Bone marrow (tissue), 2 donors: ENCODE measurements around the gene TCF4.

Experiments
- DNase-seq, 2 donors: peaks; one replicate each; lab custom pipeline; 2025; lab: John Stamatoyannopoulos, UW

Gene TCF4

DNA sequence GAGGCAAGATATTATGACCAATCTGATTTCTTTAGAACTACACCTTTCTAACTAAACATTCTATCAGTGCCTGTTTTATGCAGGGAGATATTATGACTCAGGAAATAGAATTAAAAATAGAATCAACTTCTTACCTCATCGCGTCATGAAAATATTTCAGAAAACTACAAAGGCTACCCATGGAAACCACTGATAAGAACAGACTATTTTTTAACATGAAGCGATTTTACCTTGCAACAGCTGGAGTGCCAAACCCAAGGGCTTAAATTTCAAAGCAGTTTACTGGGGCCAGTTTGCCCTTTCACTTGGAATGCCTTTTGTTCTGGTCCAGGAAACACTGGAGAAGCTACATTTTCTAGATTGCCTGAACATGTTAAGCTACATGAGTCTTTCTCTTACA, 323.9 kb downstream of the TCF4 start:
- DNase-seq, result no peak

DNA sequence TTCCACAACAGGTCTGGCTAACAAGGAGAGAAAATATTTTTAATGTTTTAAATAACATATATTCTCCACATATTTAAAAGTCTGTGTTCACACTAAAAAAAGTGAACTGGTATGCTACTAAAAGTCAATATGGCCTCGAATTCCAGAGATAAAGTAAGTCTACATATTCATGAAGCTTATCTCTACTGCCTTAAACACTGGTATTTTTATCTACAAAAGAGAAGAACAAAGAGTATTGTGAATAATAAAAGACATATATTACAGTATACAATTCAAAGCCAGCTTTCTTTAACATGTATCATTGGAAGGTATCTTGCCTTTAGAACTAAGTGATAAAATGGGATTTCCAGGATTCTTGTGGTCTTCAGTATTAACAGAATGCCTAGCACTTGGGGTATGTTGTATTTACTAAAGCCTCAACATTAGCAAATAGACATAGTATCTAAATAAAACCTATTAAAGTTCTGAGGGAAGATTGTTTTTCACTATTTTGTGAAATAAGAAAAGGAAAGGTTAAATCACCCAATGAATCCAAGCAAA, 325.9 kb downstream of the TCF4 start:
- no peak for DNase-seq

DNA sequence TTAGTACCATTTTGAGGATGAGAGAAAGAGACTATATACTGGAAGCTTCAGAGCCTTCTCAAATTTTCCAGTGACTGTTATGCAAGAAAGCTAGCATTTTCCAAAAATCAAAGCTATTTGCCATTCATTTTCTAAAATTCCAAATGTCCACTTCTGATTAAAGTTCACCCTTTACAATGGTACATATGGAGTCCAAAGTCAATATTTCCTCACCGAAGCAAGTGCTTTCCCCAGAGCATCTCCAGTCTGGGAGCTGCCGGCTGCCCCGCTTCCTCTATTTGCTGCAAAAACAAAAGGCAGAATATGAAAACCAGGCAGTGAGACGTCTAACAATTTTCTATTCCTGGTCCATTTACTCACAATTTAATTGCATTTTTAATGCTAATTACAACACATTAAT, 326.7 kb downstream of the TCF4 start:
- no peak for DNase-seq

DNA sequence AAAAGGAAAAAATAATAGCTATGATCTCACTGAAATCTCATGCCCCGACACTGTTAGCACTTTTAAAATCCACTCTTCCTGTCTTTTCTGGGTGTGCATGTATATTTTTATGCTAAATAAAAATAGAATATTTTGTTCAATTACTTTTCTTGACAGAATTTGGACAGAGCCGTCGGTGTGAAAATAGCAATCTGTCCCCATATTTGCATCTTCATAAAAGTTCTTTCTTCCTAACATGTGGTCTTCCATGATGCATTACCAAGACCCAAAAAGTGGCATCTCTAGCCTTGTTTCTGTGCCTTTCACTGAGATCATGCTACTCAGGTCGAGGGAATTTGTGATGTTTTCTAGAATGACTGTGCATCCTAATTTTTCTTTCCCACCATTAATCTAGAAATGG, 329.9 kb downstream of the TCF4 start:
- DNase-seq, result no peak

DNA sequence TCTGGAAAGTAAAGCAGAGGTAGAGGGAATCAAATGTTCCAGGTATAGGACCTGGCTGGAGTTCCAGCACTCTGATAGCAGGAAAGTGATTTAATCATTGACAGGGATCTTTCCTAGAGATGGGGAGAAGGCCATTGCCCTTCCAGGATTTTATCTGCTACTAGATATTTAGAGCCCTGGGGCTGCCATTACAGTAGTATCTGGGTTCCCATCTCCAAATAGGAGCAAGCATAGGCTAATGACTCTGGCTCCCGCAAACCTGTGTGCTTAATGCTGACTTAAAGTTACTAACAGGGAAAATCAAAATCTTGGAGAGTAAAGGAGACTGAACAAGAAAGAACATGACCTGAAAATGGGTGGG, 331.1 kb downstream of the TCF4 start:
- DNase-seq, result no peak

DNA sequence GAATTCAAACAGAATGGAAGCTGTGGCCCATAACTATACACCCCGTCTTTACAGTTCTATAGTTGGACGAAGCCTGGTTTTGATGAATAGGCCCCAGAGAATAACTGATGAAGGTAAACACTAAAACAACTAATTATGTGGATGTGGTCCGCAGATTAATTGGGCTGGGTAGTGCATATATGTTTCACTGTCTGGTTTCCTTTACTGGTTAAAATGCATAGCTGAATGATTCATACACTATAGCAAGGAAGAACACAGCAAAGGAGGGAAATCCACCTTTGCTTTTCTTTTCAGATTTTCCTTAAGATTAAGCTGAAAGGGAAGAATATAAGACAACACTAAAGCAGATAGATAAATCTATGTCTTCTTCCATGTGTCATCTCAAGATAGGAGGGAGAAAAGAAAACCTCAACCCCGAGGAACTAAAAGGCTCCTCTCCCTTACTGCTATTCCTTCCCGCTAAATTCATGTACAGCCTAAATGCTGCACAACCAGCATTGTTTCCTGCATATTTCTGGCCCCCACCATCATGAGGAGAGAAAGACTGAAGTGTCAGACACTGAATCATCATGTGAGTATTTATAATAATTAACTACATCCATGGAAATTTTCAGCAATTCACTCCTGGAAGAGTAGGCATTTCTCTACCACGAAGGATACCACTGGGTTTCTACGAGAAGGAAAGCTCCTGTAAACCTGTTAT, 331.6 kb downstream of the TCF4 start:
- no peak for DNase-seq

DNA sequence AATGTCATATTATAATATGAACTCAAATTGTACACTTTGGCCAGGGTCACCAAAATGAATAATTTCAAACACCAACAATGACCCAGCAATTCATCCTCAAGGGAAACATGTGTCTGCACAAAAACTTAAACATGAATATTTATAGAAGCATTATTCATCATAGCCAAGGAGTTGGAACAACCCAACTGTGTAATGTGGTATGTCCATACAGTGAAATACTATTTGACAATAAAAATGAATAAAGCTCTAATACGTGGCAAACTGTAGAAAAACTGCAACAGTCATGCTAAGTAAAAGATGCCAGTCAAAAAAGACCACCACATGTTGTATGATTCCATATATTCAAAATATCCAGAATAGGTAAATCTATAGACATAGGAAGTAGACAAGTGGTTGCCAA, 334.2 kb downstream of the TCF4 start:
- no peak for DNase-seq

DNA sequence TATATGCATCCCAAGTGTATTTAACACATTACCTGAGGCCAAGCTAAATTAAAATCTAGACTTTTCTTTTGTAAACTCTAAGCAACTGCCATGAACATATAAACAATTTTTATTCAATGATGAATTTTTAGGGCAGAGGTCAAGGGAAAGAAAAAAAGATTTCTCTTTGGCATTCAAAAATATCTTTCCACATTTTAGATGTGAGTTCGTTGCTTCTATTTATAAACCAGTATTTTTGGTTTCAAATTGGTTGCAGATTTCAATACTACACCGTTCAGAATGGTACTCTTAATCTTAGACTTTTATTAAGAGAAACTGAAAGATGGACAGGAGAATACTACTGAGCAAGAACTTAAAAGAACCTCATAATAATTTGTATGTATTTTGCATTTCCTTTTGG, 335.1 kb downstream of the TCF4 start:
- DNase-seq, result no peak

DNA sequence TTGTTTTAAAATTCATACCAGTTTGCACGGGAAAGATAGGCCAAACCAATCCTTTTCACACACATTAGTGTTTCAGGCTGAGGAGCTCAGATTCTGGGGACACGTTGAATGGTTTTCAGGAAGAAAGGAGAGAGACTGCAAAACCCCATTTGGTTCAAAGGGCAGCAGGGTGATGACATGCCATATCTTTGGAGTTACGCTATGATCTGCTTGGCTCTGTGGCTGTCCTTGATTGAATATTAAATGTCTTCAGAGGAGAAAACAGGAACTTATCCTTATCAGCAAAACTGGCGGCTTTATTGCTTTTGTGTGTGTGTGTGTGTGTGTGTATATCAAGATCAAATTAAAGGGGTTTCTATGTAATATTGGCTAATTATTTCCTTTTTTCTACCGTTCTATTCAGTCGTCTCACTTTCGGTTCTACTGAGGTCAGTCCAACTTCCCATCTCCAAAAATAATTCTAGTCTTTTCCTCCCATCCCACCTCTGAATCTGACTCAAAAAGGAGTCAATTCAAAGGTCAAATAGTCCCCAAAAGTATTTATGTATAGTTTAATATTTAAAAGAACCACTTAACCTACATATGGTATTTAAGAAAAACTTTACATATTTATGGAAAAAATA, 335.8 kb downstream of the TCF4 start:
- no peak for DNase-seq

DNA sequence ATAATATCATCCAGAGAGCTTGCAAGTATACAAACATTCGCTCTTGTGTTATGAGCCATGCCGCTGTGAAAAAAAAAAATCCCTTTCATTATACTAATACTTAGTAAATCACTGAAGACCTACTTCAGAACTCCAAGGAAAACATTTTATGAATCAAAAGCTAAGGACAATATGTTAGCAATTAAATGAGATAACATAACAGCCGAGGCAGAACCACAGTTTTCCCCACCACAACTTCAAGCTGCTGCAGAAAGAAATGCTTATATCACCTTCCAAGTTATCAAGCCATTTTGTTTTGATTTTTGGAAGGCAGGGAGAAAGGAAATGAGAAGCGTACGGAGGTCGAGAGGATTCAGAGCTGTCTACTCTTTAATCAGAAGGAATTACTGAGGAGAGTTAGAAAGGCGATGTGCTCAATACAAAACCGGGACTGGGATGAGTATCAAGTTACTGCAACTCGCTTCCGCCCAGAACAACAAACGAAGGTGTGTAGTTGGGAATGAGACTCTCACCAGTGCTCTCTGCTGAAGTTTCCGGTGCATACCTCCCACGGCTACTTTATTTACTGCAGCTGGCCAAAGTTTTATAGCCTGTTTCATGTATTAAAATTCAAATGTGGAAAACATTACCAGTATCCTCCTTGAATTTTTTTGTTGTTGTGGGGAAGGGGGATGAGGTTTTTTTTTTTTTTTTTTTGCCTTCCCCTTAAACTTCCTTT, 336.6 kb downstream of the TCF4 start:
- DNase-seq, result no peak

DNA sequence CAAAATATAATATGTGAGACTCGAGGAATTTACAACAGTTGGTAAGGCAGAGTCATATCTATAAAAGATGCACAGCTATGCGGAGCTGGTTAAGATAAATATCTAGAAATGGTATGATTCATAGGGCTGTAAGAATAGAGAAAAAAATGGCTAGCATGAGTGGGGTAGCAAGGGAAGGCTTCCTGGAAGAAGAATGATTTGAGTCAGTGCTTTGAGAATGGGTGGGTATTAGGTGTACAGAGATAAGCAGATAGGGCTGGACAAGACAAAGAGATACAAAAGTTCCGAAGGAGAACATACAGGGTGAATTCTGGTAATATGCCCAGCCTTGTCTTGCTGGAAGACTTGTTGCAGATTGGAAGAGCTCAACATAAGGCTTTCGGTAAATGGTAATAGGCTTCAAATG, 337.2 kb downstream of the TCF4 start:
- no peak for DNase-seq

DNA sequence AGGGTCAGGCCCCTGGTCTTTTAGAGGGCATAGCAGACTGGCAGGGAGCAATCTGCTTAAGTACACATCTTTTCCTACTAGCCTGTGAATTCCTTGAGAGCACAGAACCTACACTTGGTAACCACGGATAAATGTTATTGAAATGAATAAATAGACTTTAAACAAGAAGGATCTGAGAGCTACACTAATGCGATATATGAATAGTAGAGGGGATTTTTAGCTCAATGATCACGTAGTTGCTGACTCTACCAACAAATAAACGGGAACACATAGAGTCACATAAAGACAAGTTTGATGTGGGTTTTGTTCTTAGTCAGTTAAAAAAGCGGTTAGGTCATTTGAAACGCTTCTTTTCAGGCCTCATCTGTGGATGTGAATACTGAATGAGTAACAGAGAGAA, 338.4 kb downstream of the TCF4 start:
- no peak for DNase-seq

DNA sequence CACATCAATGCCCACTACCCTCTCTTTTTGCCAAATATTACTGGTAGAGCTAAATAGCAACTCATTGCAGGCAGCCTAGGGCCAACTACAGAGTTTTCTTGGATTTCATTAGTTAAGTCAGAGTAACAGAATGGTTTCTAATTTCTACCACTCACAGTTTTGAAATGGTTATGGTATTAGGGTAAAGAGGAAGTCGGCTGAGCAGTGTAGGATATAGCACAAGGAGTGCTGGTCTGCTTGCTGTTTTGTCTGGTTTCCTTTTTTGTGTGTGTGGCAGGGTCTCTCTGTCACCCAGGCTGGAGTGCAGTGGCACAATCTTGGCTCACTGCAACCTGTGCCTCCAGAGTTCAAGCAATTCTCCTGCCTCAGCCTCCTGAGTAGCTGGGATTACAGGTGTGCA, 339.5 kb downstream of the TCF4 start:
- DNase-seq, result peak in 1 of 2 donors; percentile 29

DNA sequence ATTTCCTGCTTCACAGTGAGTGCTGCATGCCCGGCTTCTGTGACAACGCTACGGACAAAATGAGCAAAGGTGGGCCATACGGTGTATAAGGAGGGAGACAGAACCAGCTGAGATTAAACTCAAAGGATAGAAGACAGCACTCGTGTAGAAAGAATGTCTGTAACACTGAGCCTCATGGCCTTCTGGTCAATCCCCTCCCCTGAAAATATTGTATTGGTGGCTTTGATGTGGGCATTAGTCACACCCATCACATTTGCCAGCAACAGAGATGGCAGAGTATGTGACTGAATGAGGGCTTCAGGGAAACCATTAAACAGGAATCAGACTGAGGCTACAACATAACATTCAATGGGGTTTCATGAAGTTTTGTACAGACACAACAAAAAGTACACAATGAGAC, 341.0 kb downstream of the TCF4 start:
- DNase-seq, result no peak

DNA sequence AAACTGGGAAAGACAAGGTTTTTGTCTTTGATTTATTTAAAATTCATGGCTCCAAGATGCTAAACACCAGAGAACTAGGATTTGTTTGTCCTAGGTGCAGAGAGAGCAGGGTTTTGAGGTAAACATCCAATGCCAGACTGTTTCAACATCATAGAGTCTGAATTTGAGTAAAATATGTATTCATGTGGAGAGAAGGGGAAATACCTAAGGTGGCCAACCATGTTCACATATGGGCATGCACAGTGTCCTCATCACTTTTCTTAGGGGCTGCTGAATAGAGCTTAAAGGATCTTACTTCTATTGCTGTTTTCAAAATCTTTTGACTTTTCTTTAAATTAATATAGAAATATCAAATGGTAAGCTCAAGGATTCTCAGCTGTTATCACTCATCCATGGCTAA, 341.7 kb downstream of the TCF4 start:
- no peak for DNase-seq

DNA sequence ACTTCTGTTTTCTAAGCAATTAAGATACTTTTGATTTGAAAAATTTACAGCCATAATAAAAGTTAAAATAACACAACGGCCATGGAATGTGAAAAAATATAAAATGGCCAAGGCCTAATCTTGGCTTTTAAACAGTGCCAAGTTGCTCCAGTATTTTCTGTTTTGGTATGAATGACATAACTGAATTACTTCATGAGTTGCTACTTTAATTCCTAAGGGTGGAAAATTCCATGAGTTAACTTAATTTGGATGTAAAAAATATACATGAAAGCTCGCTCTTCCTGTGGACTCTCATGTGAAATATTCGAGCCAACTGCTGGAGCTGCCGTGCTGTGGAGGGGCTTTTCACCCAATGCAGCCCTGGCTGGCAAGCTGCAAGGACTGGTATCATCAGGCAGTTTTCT, 342.8 kb downstream of the TCF4 start:
- no peak for DNase-seq

DNA sequence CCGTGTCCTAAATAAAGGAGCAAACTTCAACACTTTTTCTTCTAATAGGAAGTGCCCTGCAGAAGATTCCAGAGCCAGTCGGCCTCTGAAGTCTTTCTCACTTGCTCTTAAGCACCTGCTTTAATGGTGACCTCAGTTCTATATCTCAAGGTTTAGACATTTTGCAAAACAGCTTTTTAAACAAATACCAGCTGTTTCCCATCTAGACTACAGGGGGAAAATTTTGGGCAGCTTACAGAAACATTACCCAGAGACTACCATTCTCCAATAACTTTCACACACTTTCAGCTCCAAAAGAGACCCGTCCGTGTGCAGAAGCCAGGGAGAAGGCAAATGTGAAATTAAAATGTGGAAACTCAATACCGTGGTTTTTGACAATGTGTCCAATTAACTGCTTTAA, 343.4 kb downstream of the TCF4 start:
- no peak for DNase-seq

DNA sequence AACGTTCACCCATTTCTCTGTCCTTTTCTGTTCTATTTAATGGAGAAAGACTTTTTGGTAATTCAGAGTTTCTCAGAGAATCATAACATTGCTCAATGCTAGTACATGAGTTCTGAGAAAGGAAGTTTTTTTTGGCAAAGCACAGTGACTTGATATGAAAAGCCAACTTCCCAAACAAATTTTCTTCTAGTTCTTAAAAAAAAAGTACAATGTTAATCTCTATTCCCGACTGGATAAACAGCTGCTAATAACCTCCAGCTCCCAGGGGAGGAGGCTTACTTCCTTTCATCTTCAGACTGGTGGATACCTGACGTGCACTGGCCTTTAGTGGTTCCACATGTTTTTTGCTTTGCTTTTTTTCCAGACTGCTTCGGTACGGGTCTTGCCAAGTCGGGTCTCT, 344.1 kb downstream of the TCF4 start:
- DNase-seq, result no peak

DNA sequence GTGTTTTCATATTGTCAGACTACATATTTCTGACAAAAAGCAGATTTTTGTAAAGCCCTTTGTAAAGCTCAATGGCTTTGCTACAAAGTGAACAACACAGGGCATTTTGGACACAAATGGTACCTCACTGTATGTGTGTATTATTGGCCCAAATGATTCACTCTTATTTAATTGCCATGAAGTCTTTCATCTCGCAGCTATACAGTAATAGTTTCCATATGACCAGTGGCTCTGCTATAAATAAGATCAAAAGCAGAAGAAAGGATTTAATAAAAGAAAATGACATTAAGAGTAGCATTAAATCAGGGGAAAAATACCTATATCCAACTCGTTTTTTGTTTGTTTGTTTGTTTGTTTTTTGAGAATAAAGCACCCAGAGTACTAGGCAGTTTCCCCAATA, 344.7 kb downstream of the TCF4 start:
- DNase-seq, result no peak

DNA sequence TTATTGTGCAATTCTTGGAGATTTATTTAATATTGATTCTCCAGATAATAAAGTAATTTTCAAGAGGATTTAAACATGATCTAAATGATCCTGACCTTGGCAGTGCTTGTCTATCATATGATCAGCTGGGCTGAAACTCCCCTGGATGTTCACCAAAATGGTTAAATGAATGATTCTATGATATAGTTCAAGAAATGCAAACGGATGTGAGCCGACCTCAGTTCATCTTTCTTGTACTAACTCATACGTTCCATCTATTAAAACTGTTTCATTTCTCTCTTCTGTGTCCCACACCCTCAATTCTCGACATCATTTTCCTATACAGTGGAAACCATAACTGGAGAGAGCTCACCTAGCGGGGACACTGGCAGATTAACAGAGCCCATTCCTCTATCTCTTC, 347.0 kb downstream of the TCF4 start:
- DNase-seq, result no peak

DNA sequence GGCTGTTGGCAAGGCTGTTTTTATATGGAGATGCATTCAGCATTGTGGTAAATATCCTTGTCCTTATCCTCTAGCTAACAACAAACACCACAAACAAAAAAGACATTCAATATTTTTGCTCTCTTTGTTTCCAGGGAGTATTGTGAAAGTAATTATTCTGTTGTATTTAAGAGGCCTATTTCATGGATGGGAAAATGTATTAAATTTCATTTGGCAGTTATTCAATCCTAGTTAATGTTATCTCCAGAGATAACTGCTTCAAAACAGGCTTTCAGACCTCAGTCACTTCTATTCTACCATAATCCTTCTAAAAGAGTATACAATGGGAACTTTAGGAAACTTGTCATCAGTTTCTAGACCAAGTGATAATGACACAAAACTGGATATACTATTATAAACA, 348.3 kb downstream of the TCF4 start:
- no peak for DNase-seq

DNA sequence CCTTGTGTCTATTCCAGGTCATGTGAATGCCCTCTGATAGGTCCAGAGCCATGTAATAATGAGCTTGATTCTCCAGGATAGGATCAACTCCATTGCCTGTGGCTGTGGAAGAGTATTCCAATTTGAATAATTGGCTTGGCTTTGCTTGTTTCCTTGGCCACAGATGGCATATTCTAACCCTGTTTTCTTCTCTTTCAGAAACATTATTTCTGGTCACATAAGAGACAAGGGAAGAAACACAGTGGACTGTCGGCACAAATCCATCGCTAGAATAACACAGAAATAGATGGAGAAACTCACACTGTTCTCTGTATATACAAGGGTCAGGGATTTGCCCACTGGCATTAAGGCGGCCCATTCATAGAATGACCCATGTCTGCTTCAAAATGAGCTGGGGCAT, 350.3 kb downstream of the TCF4 start:
- DNase-seq, result no peak
